GM21381 (cell line): Measurements from ENCODE around the gene ETV2.
A peak's percentile ranks its signal among the peaks of the same experiment; 100 is the strongest.
"Not testable (repeated sequence)": the region's sequence is repeated elsewhere in the genome, so short reads cannot be mapped to it uniquely, and the experiment has no call there.

Source experiments
- ATAC-seq: cut with Tn5 transposase; IDR thresholded peaks from one replicate; pipeline ENCODE4 v1.9.1; 2021; ENCODE audit warnings: mild to moderate bottlenecking, moderate library complexity; ENCODE audit not compliant: unreplicated experiment

The ETV2 gene

GRCh38 chr19:35641515-35642151, at the start of gene ETV2:
ETV2 (plus strand) TSS chr19:35641745; CDS start chr19:35642461, 716 bp downstream.
- ATAC-seq, result no peak

GRCh38 chr19:35592226-35592625, 49.3 kb upstream of the ETV2 start:
- no peak for ATAC-seq

GRCh38 chr19:35595026-35595425, 46.5 kb upstream of the ETV2 start:
- not testable (repeated sequence) for ATAC-seq

GRCh38 chr19:35595928-35596327, 45.6 kb upstream of the ETV2 start:
- ATAC-seq, result no peak

GRCh38 chr19:35596366-35596999, 45.1 kb upstream of the ETV2 start:
- ATAC-seq, result peak; percentile 69

- ATAC-seq, result no peak
Measured at GRCh38 chr19:35601971-35602370, 39.6 kb upstream of the ETV2 start.

- ATAC-seq, result not testable (repeated sequence)
Measured at GRCh38 chr19:35604436-35604835, 37.1 kb upstream of the ETV2 start.

- ATAC-seq, result not testable (repeated sequence)
Measured at GRCh38 chr19:35607170-35607569, 34.4 kb upstream of the ETV2 start.

GRCh38 chr19:35607661-35608060, 33.9 kb upstream of the ETV2 start:
- ATAC-seq, result no peak

- no peak for ATAC-seq
Measured at GRCh38 chr19:35608251-35608650, 33.3 kb upstream of the ETV2 start.

- no peak for ATAC-seq
Measured at GRCh38 chr19:35609851-35610353, 31.6 kb upstream of the ETV2 start.

- ATAC-seq, result no peak
Measured at GRCh38 chr19:35612224-35612558, 29.4 kb upstream of the ETV2 start.

GRCh38 chr19:35612559-35613321, 28.8 kb upstream of the ETV2 start, which contains the start of gene HAUS5:
HAUS5 (plus strand) TSS chr19:35612735; CDS start chr19:35612795, 60 bp downstream.
- peak; percentile 74 for ATAC-seq

- ATAC-seq, result no peak
Measured at GRCh38 chr19:35613574-35613973, 28.0 kb upstream of the ETV2 start.

GRCh38 chr19:35615036-35615435, 26.5 kb upstream of the ETV2 start:
- no peak for ATAC-seq

GRCh38 chr19:35618857-35619256, 22.7 kb upstream of the ETV2 start:
- no peak for ATAC-seq

GRCh38 chr19:35619290-35619923, 22.1 kb upstream of the ETV2 start:
- ATAC-seq, result no peak

- ATAC-seq, result no peak
Measured at GRCh38 chr19:35620001-35620400, 21.5 kb upstream of the ETV2 start.

- ATAC-seq, result no peak
Measured at GRCh38 chr19:35621708-35622107, 19.8 kb upstream of the ETV2 start.

- ATAC-seq, result no peak
Measured at GRCh38 chr19:35622750-35623149, 18.8 kb upstream of the ETV2 start.

GRCh38 chr19:35623327-35624010, 18.1 kb upstream of the ETV2 start:
- ATAC-seq, result no peak
